ENCODE measurements around the gene IMPA2. TPM values are rescaled to one million over a fixed set of nuclear protein-coding genes. Genes with fewer than 3 reads are reported as not detected.

The IMPA2 gene
- total RNA-seq, 1 experiment from 2014 or later = 18.2 TPM

- DNase-seq (ENCODE audit: low read depth) = no peak
These were observed 8.7 kb downstream of the IMPA2 start for GRCh38 chr18:11989966-11990380.

GRCh38 chr18:11990539-11990938 is 9.2 kb downstream of the IMPA2 start:
- no peak for DNase-seq (ENCODE audit: low read depth)

- DNase-seq (ENCODE audit: low read depth) = no peak
These were observed 9.9 kb downstream of the IMPA2 start for GRCh38 chr18:11991021-11991795.

- no peak for DNase-seq (ENCODE audit: low read depth)
These were observed 10.9 kb downstream of the IMPA2 start for GRCh38 chr18:11992096-11992790.

GRCh38 chr18:11993264-11993916 is 12.1 kb downstream of the IMPA2 start:
- DNase-seq (ENCODE audit: low read depth) = no peak

GRCh38 chr18:11994336-11994702 is 13.0 kb downstream of the IMPA2 start:
- no peak for DNase-seq (ENCODE audit: low read depth)

- peak; percentile 55 for DNase-seq (ENCODE audit: low read depth)
These were observed 13.6 kb downstream of the IMPA2 start for GRCh38 chr18:11994703-11995444.

- DNase-seq (ENCODE audit: low read depth) = peak; percentile 74
These were observed 14.3 kb downstream of the IMPA2 start for GRCh38 chr18:11995445-11996189.

- DNase-seq (ENCODE audit: low read depth) = no peak
These were observed 15.0 kb downstream of the IMPA2 start for GRCh38 chr18:11996190-11996754.

GRCh38 chr18:11996907-11997306 is 15.6 kb downstream of the IMPA2 start:
- DNase-seq (ENCODE audit: low read depth) = no peak

GRCh38 chr18:11997466-11997865 is 16.2 kb downstream of the IMPA2 start:
- no peak for DNase-seq (ENCODE audit: low read depth)

- DNase-seq (ENCODE audit: low read depth) = no peak
These were observed 16.9 kb downstream of the IMPA2 start for GRCh38 chr18:11998193-11998592.

GRCh38 chr18:11999429-11999828 is 18.1 kb downstream of the IMPA2 start:
- DNase-seq (ENCODE audit: low read depth) = no peak

GRCh38 chr18:12000072-12000659 is 18.9 kb downstream of the IMPA2 start:
- DNase-seq (ENCODE audit: low read depth) = no peak

- DNase-seq (ENCODE audit: low read depth) = no peak
These were observed 20.1 kb downstream of the IMPA2 start for GRCh38 chr18:12001421-12001820.

- no peak for DNase-seq (ENCODE audit: low read depth)
These were observed 22.6 kb downstream of the IMPA2 start for GRCh38 chr18:12003894-12004293.

- peak; percentile 22 for DNase-seq (ENCODE audit: low read depth)
These were observed 24.5 kb downstream of the IMPA2 start for GRCh38 chr18:12005538-12006487.

- DNase-seq (ENCODE audit: low read depth) = no peak
These were observed 25.2 kb downstream of the IMPA2 start for GRCh38 chr18:12006488-12006840.

GRCh38 chr18:12007063-12007462 is 25.8 kb downstream of the IMPA2 start:
- no peak for DNase-seq (ENCODE audit: low read depth)

Measured in Daoy (cell line).